ENCODE measurements around the gene URB2.

- TF ChIP-seq EP300 (IDR thresholded peaks at IDR 0.05) (no peak), CTCF (IDR thresholded peaks at IDR 0.05) (no peak)
These were observed 22.4 kb downstream of the URB2 start for GRCh38 chr1:229648406-229648805.

Measured in stomach (tissue), 4 donors.